Pancreas (tissue), 10 donors: ENCODE measurements around the gene ASB6. TPM values are rescaled to one million over a fixed set of nuclear protein-coding genes. Genes with fewer than 3 reads are reported as not detected.

Experiments
- ATAC-seq, 4 donors: fragments of 200-7000 bp; cut with Tn5 transposase; one replicate each; pipeline versions ENCODE4 v1.8.0 to v1.9.1; 2020; ENCODE audit warnings: mild to moderate bottlenecking in 4 of 4, moderate library complexity in 4 of 4
- DNase-seq, 6 donors: peaks; one replicate each; pipeline ENCODE4 v3.0.0-alpha.2; 2020
- FAIRE-seq: peaks from 2 replicates; lab custom pipeline; 2012; peaks lifted over from hg19 to GRCh38; lab: Jason Lieb, UNC
- H3K27ac ChIP-seq, 4 donors: fragments of 200-600 bp; sonication (generic); 1 replicate in 3 of 4; 2 replicates in 1 of 4; pipeline versions ENCODE4 v1.5.0 to v1.8.0; 2020
- H3K27me3 ChIP-seq, 4 donors: fragments of 200-600 bp; one replicate each; pipeline ENCODE4 v1.8.0; 2021
- H3K36me3 ChIP-seq, 3 donors: fragments of 200-600 bp; sonication (generic) in 1 of 3; one replicate each; pipeline versions ENCODE4 v1.5.0 to v1.8.0; 2020 to 2021
- H3K4me1 ChIP-seq, 3 donors: fragments of 200-600 bp; one replicate each; pipeline ENCODE4 v1.8.0; 2021
- H3K4me3 ChIP-seq, 4 donors: fragments of 200-600 bp; sonication (generic) in 2 of 4; one replicate each; pipeline versions ENCODE4 v1.5.0 to v1.8.0; 2020 to 2021
- H3K9me3 ChIP-seq, 4 donors: fragments of 200-600 bp; one replicate each; pipeline ENCODE4 v1.8.0; 2021
- WGBS, 2 donors: extraction: QIAGEN DNeasy Blood & Tissue Kit; methylation state at CpG; one replicate each; pipeline ENCODE4 v1.1.7; 2013; 5-methylcytosine and 5-hydroxymethylcytosine counted together
- intact Hi-C, 3 donors: fragments of 100-400 bp; cut with DNase I; formaldehyde crosslinking; loops; one replicate each; pipeline versions ENCODE4 v1.11.1 to v1.14.2; 2022
- polyA plus RNA-seq, 2 donors: library from polyadenylated mRNA; stranded (reverse); fragments of 200-250 nt; gene quantifications; one replicate each; pipeline ENCODE4 v1.2.3, GENCODE V29; 2013
- total RNA-seq, 6 donors: library from RNA; stranded (reverse); fragmentation: NEBNext Ultra II Directional in 4 of 6; extraction: Animal tissue kit (Norgen Biotek cat#: 25700) in 4 of 6; gene quantifications; one replicate each; pipeline versions ENCODE4 v1.2.1 to v1.2.4, GENCODE V29; 2021 to 2023
- TF ChIP-seq, protein P1 (sequence below), 4 donors: fragments of 200-600 bp; sonication (generic) in 3 of 4; IDR thresholded peaks; one replicate each; pipeline versions ENCODE4 v1.5.0 to v1.8.0; 2021; ENCODE audit warnings: antibody characterized with exemption in 4 of 4
- donor health status: healthy with polysubstance abuse.
- donor health status: DM: no; HTN: no; CAD: no; lungs with moderate emphysema.
- donor health status: DM: no; HTN: no; CAD: no.
- donor health status: control.
- donor health status: control.
- donor health status: Bipolar disorder and iron deficiency.
- donor health status: DM: yes; HTN: yes; CAD: no.
- donor health status: DM: no; HTN: no; CAD: no.
- donor health status: DM: no; HTN: no; CAD: no.
- donor health status: DM: yes; HTN: yes; CAD: no.

ASB6 gene
- total and polyA plus RNA-seq, 8 donors: 6.3 to 23.7 (median 9.0) TPM

GRCh38 chr9:129614932-129615331, 27.0 kb downstream of the ASB6 start:
- Histone ChIP-seq H3K9me3 (no peaks in the 10 kb centered on the region), H3K27ac (no peak overlapping the region), H3K36me3 (no peaks in the 10 kb centered on the region), H3K4me1 (peaks cover 0 to 5% (median 4%) of the 10 kb centered on the region in 3 donors), H3K27me3 (no peaks in the 10 kb centered on the region), H3K4me3 (no peak overlapping the region)
- WGBS, 2 donors: 80 to 83% methylated on average over 10 of the region's 10 CpGs
- intact Hi-C loops: loop anchor here (5.0 to 10.0 kb wide), 3 partner anchors 440 to 480 kb away; partner anchors contain the start of gene IER5L (in 1 of the 3)
- TF ChIP-seq, protein P1, sequence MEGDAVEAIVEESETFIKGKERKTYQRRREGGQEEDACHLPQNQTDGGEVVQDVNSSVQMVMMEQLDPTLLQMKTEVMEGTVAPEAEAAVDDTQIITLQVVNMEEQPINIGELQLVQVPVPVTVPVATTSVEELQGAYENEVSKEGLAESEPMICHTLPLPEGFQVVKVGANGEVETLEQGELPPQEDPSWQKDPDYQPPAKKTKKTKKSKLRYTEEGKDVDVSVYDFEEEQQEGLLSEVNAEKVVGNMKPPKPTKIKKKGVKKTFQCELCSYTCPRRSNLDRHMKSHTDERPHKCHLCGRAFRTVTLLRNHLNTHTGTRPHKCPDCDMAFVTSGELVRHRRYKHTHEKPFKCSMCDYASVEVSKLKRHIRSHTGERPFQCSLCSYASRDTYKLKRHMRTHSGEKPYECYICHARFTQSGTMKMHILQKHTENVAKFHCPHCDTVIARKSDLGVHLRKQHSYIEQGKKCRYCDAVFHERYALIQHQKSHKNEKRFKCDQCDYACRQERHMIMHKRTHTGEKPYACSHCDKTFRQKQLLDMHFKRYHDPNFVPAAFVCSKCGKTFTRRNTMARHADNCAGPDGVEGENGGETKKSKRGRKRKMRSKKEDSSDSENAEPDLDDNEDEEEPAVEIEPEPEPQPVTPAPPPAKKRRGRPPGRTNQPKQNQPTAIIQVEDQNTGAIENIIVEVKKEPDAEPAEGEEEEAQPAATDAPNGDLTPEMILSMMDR (IDR thresholded peaks at IDR 0.05): no peak
- no peak for DNase-seq
- no peak for FAIRE-seq
- ATAC-seq: no peak

DNA sequence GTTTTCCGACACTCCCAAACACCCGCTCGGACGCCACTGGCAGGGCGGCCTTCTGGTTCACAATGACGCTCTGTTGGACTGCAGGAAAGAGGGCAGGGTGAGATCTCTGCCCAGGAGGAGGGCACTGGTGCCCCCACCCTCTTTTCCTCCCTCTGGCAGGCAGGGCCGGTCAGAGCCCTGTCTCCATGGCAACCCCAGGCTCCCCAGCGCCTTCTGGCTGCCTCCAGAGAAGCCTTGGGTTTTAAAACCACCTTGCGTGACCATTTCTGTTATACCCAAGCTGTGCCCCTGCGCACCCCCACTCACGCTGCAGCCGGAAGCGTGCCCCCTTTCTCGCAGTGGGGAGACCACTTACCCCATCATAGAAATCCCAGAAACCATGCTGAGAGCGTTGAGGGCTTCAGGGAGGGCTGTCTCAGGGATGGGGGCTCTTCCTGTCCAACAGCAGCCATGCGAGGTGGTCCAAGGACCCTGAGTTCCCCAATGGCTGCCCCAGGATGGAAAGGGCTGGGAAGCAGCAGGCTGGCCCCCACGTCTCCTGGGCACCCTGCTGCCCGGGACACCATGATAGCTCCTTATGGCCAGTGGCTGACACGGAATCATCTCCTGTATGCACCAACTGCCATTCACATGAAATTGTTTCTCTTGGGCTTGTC, 28.3 kb downstream of the ASB6 start:
- intact Hi-C loops: loop anchor here (5.0 to 10.0 kb wide), 3 partner anchors 439 to 479 kb away; partner anchors contain the start of gene IER5L (in 1 of the 3)
- ATAC-seq: no peak
- no peak overlapping the region for H3K27ac ChIP-seq

DNA sequence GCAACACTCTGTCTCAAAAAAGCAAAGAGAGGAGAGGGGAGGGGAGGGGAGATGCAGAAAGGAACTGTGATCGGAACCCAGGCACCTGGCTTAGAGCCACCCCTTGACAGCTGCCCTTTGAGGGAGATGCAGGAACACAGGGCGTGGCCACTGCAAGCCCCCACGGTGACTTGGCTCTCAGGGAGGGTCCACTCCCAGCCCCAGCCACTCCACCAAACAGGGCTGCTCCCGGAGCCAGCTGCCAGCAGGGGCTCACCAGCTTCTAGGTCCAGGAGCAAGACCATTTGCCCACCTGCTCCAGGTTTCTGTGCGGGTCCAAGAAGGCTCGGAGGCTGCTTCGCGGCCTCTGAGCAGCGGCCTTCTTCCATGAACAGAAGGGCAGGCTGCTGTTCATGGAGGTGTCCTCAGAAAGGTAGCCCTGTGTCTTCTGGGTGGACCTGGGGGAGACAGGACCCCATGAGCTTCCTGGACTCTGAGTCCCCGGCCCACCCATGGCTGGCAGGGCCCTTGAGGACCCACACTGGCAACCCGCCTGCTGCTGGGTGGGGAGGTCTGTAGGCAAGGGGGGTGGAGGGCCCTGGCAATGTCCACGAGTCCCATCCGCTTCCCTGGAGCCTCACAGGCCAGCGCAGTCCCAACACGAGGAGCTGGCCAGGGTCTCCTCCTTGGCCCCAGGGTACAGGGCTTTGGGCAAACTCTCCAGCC, 29.0 kb downstream of the ASB6 start:
- H3K27me3 ChIP-seq: no peaks in the 10 kb centered on the region
- no peak for ATAC-seq
- H3K4me1 ChIP-seq: peaks cover 0 to 5% (median 4%) of the 10 kb centered on the region in 3 donors
- DNase-seq: peak in 1 of 6 donors; percentile 44
- TF ChIP-seq, protein P1 (IDR thresholded peaks at IDR 0.05): no peak
- no peak overlapping the region for H3K4me3 ChIP-seq
- WGBS, 2 donors: 77 to 78% methylated on average over 15 of the region's 15 CpGs
- H3K27ac ChIP-seq: no peak overlapping the region
- FAIRE-seq: no peak
- H3K36me3 ChIP-seq: no peaks in the 10 kb centered on the region
- intact Hi-C loops: loop anchor here (5.0 to 10.0 kb wide), 3 partner anchors 438 to 478 kb away; partner anchors contain the start of gene IER5L (in 1 of the 3)
- no peaks in the 10 kb centered on the region for H3K9me3 ChIP-seq

More for the DNA sequence above, 28.3 kb downstream of the ASB6 start:
- H3K4me3 ChIP-seq: no peak overlapping the region
- H3K9me3 ChIP-seq: no peaks in the 10 kb centered on the region
- peaks cover 0 to 5% (median 4%) of the 10 kb centered on the region in 3 donors for H3K4me1 ChIP-seq
- TF ChIP-seq, protein P1 (IDR thresholded peaks at IDR 0.05): no peak
- no peaks in the 10 kb centered on the region for H3K36me3 ChIP-seq
- H3K27me3 ChIP-seq: no peaks in the 10 kb centered on the region
- DNase-seq (peak in 1 of 6 donors; percentile 41), FAIRE-seq (no peak)
- 53 to 62% methylated on average over 19 of the region's 19 CpGs for WGBS, 2 donors

GRCh38 chr9:129612123-129612522, 29.8 kb downstream of the ASB6 start:
- DNase-seq: no peak
- Histone ChIP-seq H3K36me3 (no peaks in the 10 kb centered on the region), H3K27ac (no peak overlapping the region), H3K27me3 (no peaks in the 10 kb centered on the region), H3K9me3 (no peaks in the 10 kb centered on the region), H3K4me1 (peaks cover 4 to 8% (median 4%) of the 10 kb centered on the region in 3 donors), H3K4me3 (no peak overlapping the region)
- intact Hi-C loops: loop anchor here (5.0 to 10.0 kb wide), 3 partner anchors 437 to 477 kb away; partner anchors contain the start of gene IER5L (in 1 of the 3)
- 52 to 57% methylated on average over 7 of the region's 7 CpGs for WGBS, 2 donors
- no peak for ATAC-seq
- no peak for FAIRE-seq
- TF ChIP-seq, protein P1 (IDR thresholded peaks at IDR 0.05): no peak
